Stimulated activated CD8-positive, alpha-beta memory T cell treated with anti-CD3 and anti-CD28 coated beads, Interleukin-12 subunit alpha, Interleukin-12 subunit beta, amount 100 ng/mL, for 24 hours (primary cell): ENCODE results near the gene BCAS3.
"Not testable (repeated sequence)": the region's sequence is repeated elsewhere in the genome, so short reads cannot be mapped to it uniquely, and the experiment has no call there.

Experiments
- DNase-seq: peaks from one replicate; pipeline ENCODE4 v3.0.0-alpha.2; 2020; ENCODE audit errors: extremely low read depth

BCAS3 gene

GRCh38 chr17:61421460-61421859 is 743.8 kb downstream of the BCAS3 start:
- DNase-seq, result no peak

DNA sequence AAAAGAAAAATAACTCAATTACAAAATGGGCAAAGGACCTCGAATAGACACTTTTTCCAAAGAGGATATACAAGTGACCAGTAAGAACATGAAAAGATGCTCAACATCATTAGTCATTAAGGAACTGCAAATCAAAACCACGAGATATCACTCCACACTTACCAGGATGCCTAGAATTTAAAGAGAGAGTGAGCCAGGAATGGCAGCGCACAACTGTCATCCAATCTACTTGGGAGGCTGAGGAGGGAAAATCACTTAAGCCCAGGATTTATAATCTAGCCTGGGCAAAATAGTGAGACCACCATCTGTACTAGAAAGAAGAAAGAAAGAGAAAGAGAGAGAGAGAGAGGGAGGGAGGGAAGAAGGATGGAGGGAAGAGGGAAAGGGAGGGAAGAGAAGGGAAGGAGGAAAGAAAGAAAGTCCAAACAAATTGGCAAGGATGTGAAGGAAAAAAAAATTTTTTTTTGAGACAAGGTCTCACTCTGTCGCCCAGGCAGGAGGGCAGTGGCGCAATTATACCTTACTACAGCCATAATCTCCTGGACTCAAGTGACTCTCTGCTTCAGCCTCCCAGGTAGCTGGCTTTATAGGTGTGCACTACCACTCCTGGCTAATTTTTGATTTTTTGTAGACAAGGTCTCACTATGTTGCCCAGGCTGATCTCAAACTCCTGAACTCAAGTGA is 744.6 kb downstream of the BCAS3 start:
- no peak for DNase-seq

DNA sequence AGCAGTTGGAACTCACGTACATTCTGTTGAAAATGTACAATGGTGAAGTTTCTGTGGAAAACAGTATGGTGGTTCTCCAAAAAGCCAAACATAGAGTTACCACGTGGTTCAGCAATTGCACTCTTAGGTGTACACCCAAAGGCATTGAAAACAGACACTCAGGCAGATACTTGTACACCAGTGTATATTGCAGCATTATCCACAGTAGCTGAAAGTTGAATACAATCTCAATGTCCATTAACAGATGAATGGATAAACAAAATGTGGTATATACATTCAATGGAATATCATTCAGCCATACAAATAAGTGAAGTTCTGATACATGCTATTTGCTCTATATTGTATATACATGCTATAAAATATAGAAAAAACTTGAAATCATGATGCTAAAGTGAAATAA is 745.2 kb downstream of the BCAS3 start:
- no peak for DNase-seq

- DNase-seq, result no peak
These were observed 746.5 kb downstream of the BCAS3 start for GRCh38 chr17:61423967-61424649.

DNA sequence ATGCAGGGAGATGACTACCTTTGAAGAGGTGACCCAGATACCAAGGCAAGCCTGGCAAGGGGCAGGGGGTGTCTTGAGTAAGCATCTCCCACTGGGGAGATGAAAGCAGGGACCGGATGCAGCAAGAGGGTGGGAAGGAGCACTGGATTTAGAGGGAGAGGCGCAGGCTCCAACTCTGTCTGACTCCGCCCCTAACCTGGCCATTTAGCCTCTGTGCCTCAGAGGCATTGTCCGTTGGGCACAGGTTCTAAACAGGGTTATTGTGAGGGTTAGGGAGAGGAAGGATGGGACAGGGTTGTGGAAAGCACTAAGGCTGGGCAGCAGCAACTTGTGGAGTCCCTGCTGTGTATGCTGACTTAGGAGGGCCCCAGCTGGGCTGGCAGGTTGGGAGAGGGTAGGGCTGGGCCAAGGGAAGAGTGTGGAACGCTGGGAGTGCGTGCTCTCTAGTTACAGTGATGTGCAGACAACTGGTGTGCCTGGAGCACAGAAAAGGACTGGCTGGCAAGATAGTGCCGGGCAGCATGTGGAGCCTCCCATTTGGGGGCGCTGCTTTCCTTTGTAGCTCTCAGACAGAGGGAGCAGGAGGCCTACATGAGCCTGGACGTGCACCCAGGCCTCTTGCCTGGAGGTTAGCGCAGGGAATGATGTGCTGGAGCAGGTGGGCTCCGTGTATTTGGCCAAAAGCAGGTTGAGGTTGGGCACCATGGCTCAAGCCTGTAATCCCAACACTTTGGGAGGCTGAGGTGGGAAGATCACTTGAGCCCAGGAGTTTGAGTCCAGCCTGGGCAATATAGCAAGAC is 748.2 kb downstream of the BCAS3 start:
- DNase-seq, result no peak

DNA sequence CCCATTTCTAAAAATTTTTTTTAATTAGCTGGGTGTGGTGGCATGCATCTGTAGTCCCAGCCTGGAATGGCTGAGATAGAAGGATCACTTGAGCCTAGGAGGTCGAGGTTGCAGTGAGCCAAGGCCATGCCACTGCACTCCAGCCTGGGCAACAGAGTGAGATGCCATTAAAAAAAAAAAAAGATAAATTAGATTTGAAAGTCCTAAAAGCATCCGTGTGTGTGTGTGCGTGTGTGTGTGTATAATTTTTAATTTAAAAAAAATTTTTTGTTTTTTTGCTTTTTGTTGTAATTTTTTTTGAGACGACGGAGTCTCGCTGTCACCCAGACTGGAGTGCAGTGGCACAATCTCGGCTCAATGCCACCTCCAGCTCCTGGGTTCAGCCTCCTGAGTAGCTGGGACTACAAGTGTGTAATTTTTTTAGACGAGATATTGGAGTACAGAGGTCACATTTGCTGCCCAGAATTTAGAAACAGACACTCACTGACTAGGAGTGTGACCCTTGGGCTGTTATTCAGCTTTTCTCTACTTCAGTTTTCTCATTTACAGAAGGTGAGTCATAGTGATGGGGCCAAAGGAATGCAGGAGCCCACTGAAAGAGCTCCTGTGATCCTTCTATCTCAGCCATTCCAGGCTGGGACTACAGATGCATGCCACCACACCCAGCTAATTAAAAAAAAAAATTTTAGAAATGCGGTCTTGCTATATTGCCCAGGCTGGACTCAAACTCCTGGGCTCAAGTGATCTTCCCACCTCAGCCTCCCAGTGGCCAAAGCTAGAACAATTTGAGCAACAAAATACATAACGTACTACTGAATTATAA is 749.0 kb downstream of the BCAS3 start:
- DNase-seq, result no peak

DNA sequence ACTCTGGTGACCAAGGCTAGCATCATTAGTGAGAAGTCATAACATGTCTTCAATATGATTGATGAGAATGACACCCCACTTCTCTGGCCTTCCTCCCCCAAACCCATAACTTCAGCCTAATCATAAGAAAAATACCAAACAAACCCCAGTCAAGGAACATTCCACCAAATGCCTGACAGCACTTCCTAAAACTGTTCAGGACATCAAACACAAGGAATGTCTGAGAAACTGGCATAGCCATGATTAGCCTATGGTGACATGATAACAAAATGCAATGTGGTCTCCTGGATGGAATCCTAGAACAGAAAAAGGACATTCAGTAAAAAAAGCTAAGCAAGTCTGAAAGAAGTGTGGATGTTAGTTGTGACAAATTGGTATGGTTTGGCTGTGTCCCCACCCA is 749.9 kb downstream of the BCAS3 start:
- no peak for DNase-seq

- no peak for DNase-seq
These were observed 751.6 kb downstream of the BCAS3 start for GRCh38 chr17:61429274-61429673.

GRCh38 chr17:61429831-61430230 is 752.2 kb downstream of the BCAS3 start:
- DNase-seq, result not testable (repeated sequence)

- DNase-seq, result no peak
These were observed 754.1 kb downstream of the BCAS3 start for GRCh38 chr17:61431594-61432311.

DNA sequence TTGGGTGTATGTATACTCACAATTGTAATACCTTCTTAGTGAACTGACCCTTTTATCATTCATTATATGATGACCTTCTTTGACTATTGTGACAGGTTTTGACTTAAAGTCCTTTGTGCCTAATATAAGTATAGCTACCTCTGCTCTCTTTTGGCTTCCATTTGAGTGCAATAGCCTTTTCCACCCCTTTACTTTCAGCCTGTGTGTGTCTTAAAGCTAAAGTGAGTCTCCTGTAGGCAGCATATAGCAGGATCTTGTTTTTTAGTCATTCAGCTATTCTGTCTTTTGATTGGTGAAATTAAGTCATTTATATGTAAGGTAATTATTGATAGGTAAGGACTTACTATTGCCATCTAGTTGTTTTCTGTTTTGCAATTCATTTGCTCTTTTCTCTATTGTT is 758.6 kb downstream of the BCAS3 start:
- no peak for DNase-seq

DNA sequence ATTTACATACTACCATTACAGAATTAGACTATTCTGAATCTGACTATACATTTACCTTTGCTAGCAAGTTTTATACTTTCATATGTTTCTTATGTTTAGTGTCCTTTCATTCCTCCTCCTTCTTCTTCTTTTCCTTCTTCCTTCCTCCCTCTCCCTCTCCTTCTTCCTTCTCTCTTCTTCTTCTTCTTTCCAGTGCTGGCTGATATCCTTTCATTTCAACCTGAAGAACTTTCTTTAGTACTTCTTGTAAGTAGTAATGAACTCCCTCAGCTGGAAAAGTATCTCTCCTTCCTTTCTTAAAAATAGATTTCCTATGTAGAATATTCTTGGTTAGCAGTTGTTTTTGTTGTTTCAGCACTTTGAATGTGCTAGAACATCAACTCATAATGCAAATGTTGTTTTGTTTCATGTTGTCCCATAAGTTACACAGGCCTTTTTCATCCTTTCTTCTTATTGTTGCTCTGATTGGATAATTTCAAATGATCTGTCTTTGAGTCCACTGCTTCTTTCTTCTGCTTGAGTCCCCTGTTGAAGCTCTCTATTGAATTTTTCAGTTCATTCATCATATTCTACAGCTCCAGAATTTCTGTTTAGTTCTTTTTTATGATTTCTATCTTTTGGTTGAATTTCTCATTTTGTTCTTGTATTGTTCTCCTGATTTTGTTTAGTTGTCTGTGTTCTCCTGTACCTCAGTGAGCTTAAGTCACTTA is 759.5 kb downstream of the BCAS3 start:
- no peak for DNase-seq

DNA sequence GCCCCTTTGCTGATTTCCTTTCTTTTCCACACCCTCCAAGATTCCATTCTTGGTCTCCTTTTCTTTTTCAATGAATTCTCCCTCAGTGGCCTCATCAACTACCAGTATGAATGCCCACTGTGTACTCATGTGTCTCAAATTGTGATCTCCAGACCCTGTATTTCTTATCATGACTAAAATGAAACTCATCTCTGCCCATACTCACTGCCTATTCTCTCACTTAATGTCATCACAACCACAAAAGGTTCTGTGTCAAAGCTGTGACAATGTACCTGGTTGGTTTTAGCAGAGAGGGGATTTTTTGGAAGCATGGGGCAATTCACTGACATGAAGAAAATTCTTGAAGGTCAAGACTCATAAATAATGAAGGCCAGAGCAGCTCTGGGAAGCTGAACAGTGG is 763.0 kb downstream of the BCAS3 start:
- no peak for DNase-seq

GRCh38 chr17:61441507-61441906 is 763.9 kb downstream of the BCAS3 start:
- not testable (repeated sequence) for DNase-seq

DNA sequence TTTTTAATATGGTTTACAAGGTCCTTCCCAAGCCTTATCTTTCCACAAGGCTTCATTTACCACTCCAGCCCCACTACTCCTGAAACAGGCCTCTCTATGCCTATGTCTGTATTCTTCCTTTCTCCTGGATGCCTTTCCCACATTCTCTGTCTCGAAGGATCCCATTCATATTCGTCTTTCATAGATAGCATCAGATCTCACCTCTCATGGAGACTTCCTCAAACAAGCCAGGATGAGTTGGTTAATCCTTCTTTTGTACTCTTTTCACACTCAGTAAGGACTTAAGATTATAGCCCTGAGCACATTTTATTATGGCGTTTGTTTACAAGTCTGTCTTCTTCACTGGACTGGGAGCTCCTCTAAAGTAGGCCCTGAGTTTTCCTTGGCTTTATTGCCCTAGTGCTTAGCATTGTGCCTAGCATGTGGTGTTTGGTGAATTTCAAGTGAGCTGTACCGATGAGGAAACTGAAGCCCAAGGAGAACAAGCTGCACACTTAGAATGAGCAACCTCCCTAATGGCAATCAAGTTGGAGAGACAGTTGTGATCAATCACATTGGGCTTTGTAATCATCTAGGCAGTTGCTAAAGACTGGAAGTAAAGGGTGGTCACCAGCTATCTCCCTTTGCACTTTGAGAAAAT is 764.6 kb downstream of the BCAS3 start:
- DNase-seq, result no peak
